AG04450 (cell line): ENCODE measurements around the gene SH3RF3. TPM values are rescaled to one million over a fixed set of nuclear protein-coding genes. Genes with fewer than 3 reads are reported as not detected.

Experiments
- CTCF ChIA-PET: fragments of 300-600, 350-600 bp; formaldehyde crosslinking; extraction: SDS; loops from one replicate; lab custom pipeline; 2022; ENCODE audit warnings: antibody characterized with exemption, inconsistent platforms; lab: Charles Lee
- POLR2A ChIA-PET: fragments of 350-600 bp; formaldehyde crosslinking; extraction: SDS; loops from one replicate; lab custom pipeline; 2021; ENCODE audit warnings: antibody characterized with exemption, inconsistent platforms; lab: Yijun Ruan, JAX
- DNase-seq: peaks from one replicate; pipeline ENCODE4 v3.0.0-alpha.2; 2011; ENCODE audit warnings: low read depth, low spot score
- H3K27ac ChIP-seq: one replicate; pipeline ENCODE4 v1.5.1; 2012; ENCODE audit warnings: low read depth, low read length, control low read depth
- H3K27me3 ChIP-seq: one replicate; pipeline ENCODE4 v1.6.0; 2012; ENCODE audit warnings: low read length; ENCODE audit not compliant: control insufficient read depth, insufficient read depth
- H3K4me3 ChIP-seq: 2 replicates; pipeline ENCODE4 v1.5.1; 2011; ENCODE audit warnings: mild to moderate bottlenecking, low read depth, low read length, control low read depth
- H3K9me3 ChIP-seq: 2 replicates; pipeline ENCODE4 v1.5.1; 2012; ENCODE audit warnings: low read length; ENCODE audit not compliant: control insufficient read depth, insufficient read depth
- CTCF ChIP-seq: IDR thresholded peaks from 2 replicates; pipeline ENCODE4 v1.5.1; 2011; ENCODE audit warnings: low read depth, low read length, control low read depth, inconsistent platforms
- polyA plus RNA-seq: library from polyadenylated mRNA; depleted of rRNA; stranded (reverse); fragments of >200 nt; gene quantifications from 2 replicates; pipeline ENCODE4 v1.2.3, GENCODE V29; 2011

SH3RF3 gene
- polyA plus RNA-seq, 1 experiment, result 5.7 TPM

DNA sequence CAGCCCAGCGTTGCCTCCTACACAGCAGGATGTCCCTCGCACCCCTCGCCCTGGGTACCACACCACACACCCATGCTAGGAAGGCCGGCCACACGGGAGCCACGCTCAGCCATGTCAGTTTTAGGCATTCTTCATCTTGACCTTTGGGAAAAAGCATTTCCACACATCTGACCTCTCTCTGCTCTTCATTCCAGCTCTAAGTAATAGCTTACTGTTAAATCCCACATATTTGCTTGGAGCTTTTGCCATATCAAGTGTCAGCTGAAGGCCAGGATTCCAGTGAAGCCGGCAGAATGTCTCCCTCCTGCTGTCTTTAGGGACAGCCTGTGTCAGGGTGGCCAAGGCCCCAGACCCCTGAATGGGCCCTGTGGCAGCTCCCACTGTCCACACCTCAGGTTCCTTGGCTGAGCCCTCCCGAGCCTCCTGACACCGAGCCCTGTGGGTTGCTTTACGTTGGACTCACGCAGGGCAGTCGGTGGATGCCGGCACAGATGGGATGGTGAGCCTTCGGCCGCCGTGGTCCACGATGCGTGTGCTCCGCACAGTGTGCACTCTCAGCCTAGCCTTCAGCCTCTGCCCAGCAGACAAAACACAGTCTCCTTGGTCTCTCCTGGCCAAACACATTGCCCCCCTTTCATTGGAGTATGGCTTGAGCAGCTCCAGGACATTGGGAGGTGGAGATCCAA, 282.8 kb downstream of the SH3RF3 start:
- ChIA-PET POLR2A (no interaction called here), CTCF (interaction anchor here (0.7 to 1.4 kb wide), 2 partner anchors 9 to 99 kb away, joined by 3 to 4 read pairs; no protein-coding TSS in a partner anchor)
- H3K4me3 ChIP-seq, result no peak overlapping the region
- H3K9me3 ChIP-seq, result no peaks in the 10 kb centered on the region; the same call in 1 of the 2 replicates
- H3K27me3 ChIP-seq, result no peaks in the 10 kb centered on the region
- TF ChIP-seq CTCF, result no peak
- no peak overlapping the region for H3K27ac ChIP-seq
- DNase-seq, result no peak

- ChIA-PET POLR2A (no interaction called here), CTCF (no interaction called here)
- no peak for TF ChIP-seq CTCF
- Histone ChIP-seq H3K27ac (no peak overlapping the region), H3K4me3 (no peak overlapping the region), H3K27me3 (no peaks in the 10 kb centered on the region), H3K9me3 (peaks cover 4% of the 10 kb centered on the region; the same call in 1 of the 2 replicates)
- DNase-seq, result no peak
These were observed 286.6 kb downstream of the SH3RF3 start for GRCh38 chr2:109415581-109416013.

DNA sequence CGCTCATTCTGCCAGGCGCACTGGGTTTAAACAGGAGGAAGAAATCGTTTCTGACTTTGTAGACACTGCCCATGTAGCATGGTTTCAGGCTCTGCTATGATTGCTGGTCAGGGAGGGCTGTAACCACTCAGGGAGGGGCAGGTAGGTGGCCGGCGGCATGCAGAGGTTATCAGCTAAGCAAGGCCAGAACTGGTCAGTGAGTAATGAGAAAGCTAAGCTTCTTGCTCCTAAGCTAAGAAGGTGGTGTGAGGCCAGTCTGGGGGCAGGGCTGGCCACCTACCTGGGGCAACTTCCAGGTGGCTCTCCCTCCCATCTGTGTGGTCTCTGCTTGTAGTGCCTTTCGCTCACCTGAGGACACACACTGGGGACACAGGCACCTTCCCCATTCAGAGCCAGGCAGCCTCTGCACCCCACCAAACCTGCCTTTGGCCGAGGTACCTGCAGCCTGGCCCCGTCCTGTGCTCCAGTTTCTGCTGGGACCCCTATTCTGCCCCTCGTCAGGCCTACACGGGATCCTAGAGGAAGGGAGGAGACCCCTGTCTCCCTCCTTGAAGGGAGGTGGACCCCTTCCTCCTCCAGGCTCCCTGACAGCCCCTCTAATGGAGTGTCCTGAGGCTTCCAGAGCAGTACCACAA, 288.8 kb downstream of the SH3RF3 start:
- Histone ChIP-seq H3K9me3 (peaks cover 4% of the 10 kb centered on the region; the same call in 1 of the 2 replicates), H3K27me3 (no peaks in the 10 kb centered on the region), H3K4me3 (no peak overlapping the region), H3K27ac (no peak overlapping the region)
- CTCF ChIA-PET, result no interaction called here
- no peak for DNase-seq
- no peak for TF ChIP-seq CTCF
- POLR2A ChIA-PET, result no interaction called here

DNA sequence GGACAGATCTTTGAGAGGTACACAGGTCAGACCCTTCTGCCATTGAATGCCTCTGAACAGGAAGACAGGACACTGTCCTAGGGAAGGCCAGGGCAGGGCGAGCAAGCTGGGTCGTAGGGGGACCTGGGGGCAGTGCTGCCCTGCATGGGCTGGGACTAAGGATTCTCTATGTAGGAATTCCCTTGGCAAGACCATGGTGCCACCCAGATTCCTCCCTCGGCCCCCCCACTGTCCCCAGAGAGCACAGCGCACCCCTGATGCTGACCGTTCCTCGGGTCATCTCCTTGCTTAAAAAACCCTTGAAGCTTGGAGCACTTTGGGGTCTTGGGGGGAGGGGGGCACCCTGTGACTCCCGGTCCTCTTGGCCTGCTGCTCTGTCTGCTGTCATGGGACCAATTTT, 289.7 kb downstream of the SH3RF3 start:
- ChIA-PET POLR2A (no interaction called here), CTCF (no interaction called here)
- H3K4me3 ChIP-seq, result no peak overlapping the region
- DNase-seq, result no peak
- no peak overlapping the region for H3K27ac ChIP-seq
- no peak for TF ChIP-seq CTCF
- H3K9me3 ChIP-seq, result peaks cover 4% of the 10 kb centered on the region; the same call in 1 of the 2 replicates
- H3K27me3 ChIP-seq, result no peaks in the 10 kb centered on the region

DNA sequence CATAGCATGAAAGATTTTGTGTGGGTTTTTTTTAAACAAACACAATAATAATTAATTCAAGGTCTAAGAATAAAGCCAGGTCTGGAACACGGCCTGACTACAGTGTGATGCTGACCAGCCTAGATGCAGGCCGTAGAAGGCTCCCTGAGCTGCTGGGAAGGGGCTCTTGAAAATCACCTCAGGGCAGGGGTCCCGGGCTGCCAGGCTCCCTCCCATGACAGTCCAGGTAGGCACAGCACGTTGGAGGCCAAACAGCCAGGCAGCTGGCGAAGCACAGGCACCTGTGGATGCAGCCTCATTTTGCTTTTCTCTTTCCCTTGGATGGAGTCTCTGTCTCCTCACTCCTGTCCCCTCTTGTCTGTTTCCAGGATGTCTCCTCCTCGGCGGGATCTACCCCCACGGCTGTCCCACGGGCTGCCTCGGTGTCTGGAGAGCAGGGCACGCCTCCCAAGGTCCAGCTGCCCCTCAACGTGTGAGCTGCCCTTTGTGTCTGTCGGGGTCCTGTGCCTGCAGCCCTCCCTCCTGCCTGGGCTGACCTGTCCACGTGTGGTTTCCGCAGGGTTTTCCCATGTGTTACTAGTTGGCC, 290.3 kb downstream of the SH3RF3 start:
- CTCF ChIA-PET, result no interaction called here
- no peak overlapping the region for H3K27ac ChIP-seq
- peaks cover 4% of the 10 kb centered on the region; the same call in 1 of the 2 replicates for H3K9me3 ChIP-seq
- POLR2A ChIA-PET, result interaction anchor here (1.2 to 1.6 kb wide), 2 partner anchors 10 to 78 kb away, joined by 3 read pairs; no protein-coding TSS in a partner anchor
- DNase-seq, result no peak
- no peaks in the 10 kb centered on the region for H3K27me3 ChIP-seq
- no peak overlapping the region for H3K4me3 ChIP-seq
- no peak for TF ChIP-seq CTCF
